ENCODE results near the gene MFAP3L.

DNA sequence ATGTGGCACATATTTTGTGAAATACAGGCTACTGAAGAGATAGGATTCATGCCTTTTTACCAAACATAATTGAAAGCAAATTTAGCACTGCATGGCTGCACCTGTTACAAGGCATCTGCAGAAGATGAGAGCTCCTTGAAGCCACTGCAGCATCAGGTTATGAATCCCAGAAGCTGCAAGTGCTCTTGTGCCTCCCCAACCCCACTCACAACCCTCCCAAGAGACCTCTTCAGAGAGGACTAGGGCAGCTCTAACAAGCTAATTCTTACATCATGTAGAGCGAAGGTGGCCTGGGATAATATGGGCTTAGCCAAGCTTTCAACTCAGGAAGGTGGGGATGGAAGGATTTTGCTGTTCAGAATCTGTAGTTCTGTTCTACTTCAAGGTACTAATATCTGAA is 27.2 kb downstream of the MFAP3L start:
- TF ChIP-seq, protein P1, sequence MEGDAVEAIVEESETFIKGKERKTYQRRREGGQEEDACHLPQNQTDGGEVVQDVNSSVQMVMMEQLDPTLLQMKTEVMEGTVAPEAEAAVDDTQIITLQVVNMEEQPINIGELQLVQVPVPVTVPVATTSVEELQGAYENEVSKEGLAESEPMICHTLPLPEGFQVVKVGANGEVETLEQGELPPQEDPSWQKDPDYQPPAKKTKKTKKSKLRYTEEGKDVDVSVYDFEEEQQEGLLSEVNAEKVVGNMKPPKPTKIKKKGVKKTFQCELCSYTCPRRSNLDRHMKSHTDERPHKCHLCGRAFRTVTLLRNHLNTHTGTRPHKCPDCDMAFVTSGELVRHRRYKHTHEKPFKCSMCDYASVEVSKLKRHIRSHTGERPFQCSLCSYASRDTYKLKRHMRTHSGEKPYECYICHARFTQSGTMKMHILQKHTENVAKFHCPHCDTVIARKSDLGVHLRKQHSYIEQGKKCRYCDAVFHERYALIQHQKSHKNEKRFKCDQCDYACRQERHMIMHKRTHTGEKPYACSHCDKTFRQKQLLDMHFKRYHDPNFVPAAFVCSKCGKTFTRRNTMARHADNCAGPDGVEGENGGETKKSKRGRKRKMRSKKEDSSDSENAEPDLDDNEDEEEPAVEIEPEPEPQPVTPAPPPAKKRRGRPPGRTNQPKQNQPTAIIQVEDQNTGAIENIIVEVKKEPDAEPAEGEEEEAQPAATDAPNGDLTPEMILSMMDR (conservative IDR thresholded peaks at IDR 0.05 in 1 of 2, IDR thresholded peaks at IDR 0.05 in 1 of 2; ENCODE audit: extremely low read depth in 1 of 2, insufficient read depth in 1 of 2, low read depth in 1 of 2, low read length in 2 of 2), result no peak
- TF ChIP-seq EZH2 (IDR thresholded peaks at IDR 0.05; ENCODE audit: borderline replicate concordance, low read length), result no peak

All from mammary epithelial cell (primary cell).